A673 (cell line): ENCODE results near the gene APH1A. TPM values are rescaled to one million over a fixed set of nuclear protein-coding genes. Genes with fewer than 3 reads are reported as not detected.

Experiments
- BruUV-seq: library from RNA; stranded (reverse); fragments of 400-500 nt; replicated peaks from 2 replicates; lab custom pipeline; 2021; lab: Mats Ljungman, UMichigan
- CTCF ChIA-PET: fragments of 300-600 bp; sonication (Branson Sonifier 250); formaldehyde crosslinking; loops from one replicate; lab custom pipeline; 2022; ENCODE audit warnings: antibody characterized with exemption; lab: Charles Lee
- POLR2A ChIA-PET: fragments of 300-600 bp; sonication (Branson Sonifier 250); formaldehyde crosslinking; loops from one replicate; lab custom pipeline; 2022; ENCODE audit warnings: antibody characterized with exemption; ENCODE audit not compliant: low non-redundant PET; lab: Charles Lee
- DNase-seq: peaks from one replicate; pipeline ENCODE4 v3.0.0-alpha.2; 2015; ENCODE audit warnings: low spot score
- H3K27ac ChIP-seq: fragments of 200-600 bp; sonication (generic); 2 replicates; pipeline ENCODE4 v1.5.1; 2016; ENCODE audit warnings: mixed run types, low read depth, mild to moderate bottlenecking, mixed read lengths, antibody characterized with exemption, low read length; ENCODE audit not compliant: poor library complexity, severe bottlenecking
- H3K27me3 ChIP-seq: fragments of 200-600 bp; sonication (generic); replicated peaks from 2 replicates; pipeline ENCODE4 v1.6.1; 2017; ENCODE audit warnings: mixed run types, low read depth, mild to moderate bottlenecking, mixed read lengths, antibody characterized with exemption, low read length; ENCODE audit not compliant: insufficient read depth, poor library complexity
- H3K36me3 ChIP-seq: fragments of 200-600 bp; sonication (generic); 2 replicates; pipeline ENCODE4 v1.6.1; 2016; ENCODE audit warnings: mixed run types, mild to moderate bottlenecking, mixed read lengths, antibody characterized with exemption, low read length; ENCODE audit not compliant: insufficient read depth, poor library complexity, severe bottlenecking
- H3K4me1 ChIP-seq: fragments of 200-600 bp; sonication (generic); 2 replicates; pipeline ENCODE4 v1.6.1; 2017; ENCODE audit warnings: mixed run types, mild to moderate bottlenecking, mixed read lengths, antibody characterized with exemption, low read length; ENCODE audit not compliant: insufficient read depth, poor library complexity, severe bottlenecking
- H3K4me3 ChIP-seq: fragments of 200-600 bp; sonication (generic); 2 replicates; pipeline ENCODE4 v1.5.1; 2016; ENCODE audit warnings: low read depth, mixed run types, mild to moderate bottlenecking, mixed read lengths, low read length; ENCODE audit not compliant: poor library complexity, severe bottlenecking
- H3K9me3 ChIP-seq: fragments of 200-600 bp; sonication (generic); 2 replicates; pipeline ENCODE4 v1.6.1; 2016; ENCODE audit warnings: mixed run types, low read depth, mild to moderate bottlenecking, mixed read lengths, antibody characterized with exemption, low read length; ENCODE audit not compliant: poor library complexity, severe bottlenecking
- CTCF ChIP-seq: fragments of 300-800, 200-600 bp; sonication (generic); conservative IDR thresholded peaks from 2 replicates; pipeline ENCODE4 v1.5.1; 2017; ENCODE audit warnings: low read depth, mild to moderate bottlenecking, antibody characterized with exemption, low read length, moderate library complexity, mixed read lengths
- EZH2 ChIP-seq: fragments of 200-600 bp; sonication (generic); IDR thresholded peaks from 2 replicates; pipeline ENCODE4 v1.6.1; 2017; ENCODE audit warnings: borderline replicate concordance, low read depth, mild to moderate bottlenecking, mixed read lengths, antibody characterized with exemption, low read length; ENCODE audit not compliant: poor library complexity, severe bottlenecking
- intact Hi-C: fragments of 100-400 bp; cut with micrococcal nuclease; formaldehyde crosslinking; loops from one replicate; pipeline ENCODE4 v1.10.0; 2022; ENCODE audit not compliant: unreplicated experiment
- total RNA-seq: library from RNA; stranded (reverse); gene quantifications from 2 replicates; pipeline ENCODE4 v1.2.3, GENCODE V29; 2021

The APH1A gene
- total RNA-seq, 1 experiment from 2014 or later, result 136 TPM

- no TSS peak for BruUV-seq
- no peak for TF ChIP-seq EZH2
- no peak for TF ChIP-seq CTCF
- H3K27me3 ChIP-seq, result no peaks in the 10 kb centered on the region
- H3K4me1 ChIP-seq, result peaks cover 15% of the 10 kb centered on the region
- intact Hi-C loops, result no loop called here
- CTCF ChIA-PET, result interaction anchor here (1.1 to 1.9 kb wide), 2 partner anchors 8 to 17 kb away, joined by 4 to 8 read pairs; no protein-coding TSS in a partner anchor
- peak overlapping the region; percentile 62 for H3K27ac ChIP-seq
- H3K36me3 ChIP-seq, result no peaks in the 10 kb centered on the region
- no peak for DNase-seq
- POLR2A ChIA-PET, result no interaction called here
- peak overlapping the region; percentile 36 for H3K4me3 ChIP-seq
- no peaks in the 10 kb centered on the region for H3K9me3 ChIP-seq
Observed at GRCh38 chr1:150273311-150273710, 4.5 kb upstream of the APH1A start.

- H3K4me3 ChIP-seq, result no peak overlapping the region
- no peaks in the 10 kb centered on the region for H3K9me3 ChIP-seq
- no peak overlapping the region for H3K27ac ChIP-seq
- ChIA-PET POLR2A (no interaction called here), CTCF (no interaction called here)
- intact Hi-C loops, result no loop called here
- peaks cover 26% of the 10 kb centered on the region for H3K4me1 ChIP-seq
- DNase-seq, result no peak
- H3K27me3 ChIP-seq, result no peaks in the 10 kb centered on the region
- no peak for TF ChIP-seq EZH2
- H3K36me3 ChIP-seq, result peaks cover 10% of the 10 kb centered on the region
- no TSS peak for BruUV-seq
Observed at GRCh38 chr1:150271291-150271959, 2.6 kb upstream of the APH1A start.

- CTCF ChIA-PET, result interaction anchor here (0.7 to 1.0 kb wide), 2 partner anchors 12 to 13 kb away, joined by 4 to 7 read pairs; no protein-coding TSS in a partner anchor
- TF ChIP-seq CTCF (no peak), EZH2 (no peak)
- Histone ChIP-seq H3K27me3 (no peaks in the 10 kb centered on the region), H3K4me3 (peak overlapping the region; percentile 96), H3K36me3 (peaks cover 24% of the 10 kb centered on the region), H3K9me3 (no peaks in the 10 kb centered on the region), H3K4me1 (peaks cover 26% of the 10 kb centered on the region), H3K27ac (peak overlapping the region; percentile 91)
- POLR2A ChIA-PET, result no interaction called here
- no peak for DNase-seq
- intact Hi-C loops, result no loop called here
- BruUV-seq, result TSS peak; percentile 83
Observed at GRCh38 chr1:150269451-150269850, 635 bp upstream of the APH1A start.
